ENCODE results near the gene GNB3.

GRCh38 chr12:6838854-6839253, 1.9 kb upstream of the GNB3 start:
- TF ChIP-seq CTCF (IDR thresholded peaks at IDR 0.05; ENCODE audit: low read length) (no peak), EZH2 (optimal IDR thresholded peaks at IDR 0.05; ENCODE audit: low read depth, low read length) (no peak), EZH2phosphoT487 (IDR thresholded peaks at IDR 0.05; ENCODE audit: low read length) (no peak)
